SU-DHL-6 (cell line): ENCODE measurements around the gene TICAM1.
"Not testable (repeated sequence)": the region's sequence is repeated elsewhere in the genome, so short reads cannot be mapped to it uniquely, and the experiment has no call there.

Experiments
- H2AFZ ChIP-seq: fragments of 200-600 bp; sonication (generic); 2 replicates; pipeline ENCODE4 v1.6.1; 2014; ENCODE audit warnings: low read depth, mild to moderate bottlenecking, moderate library complexity, mixed read lengths, antibody characterized with exemption, low read length; ENCODE audit not compliant: severe bottlenecking
- H3F3A ChIP-seq: fragments of 200-600 bp; shearing (Covaris generic); 2 replicates; pipeline ENCODE4 v1.6.0; 2016; ENCODE audit warnings: antibody characterized with exemption, mild to moderate bottlenecking; ENCODE audit not compliant: insufficient read depth
- H3K27ac ChIP-seq: fragments of 200-600 bp; sonication (generic); 2 replicates; pipeline ENCODE4 v1.5.1; 2016; ENCODE audit warnings: low read depth, mild to moderate bottlenecking, low read length, moderate library complexity, mixed read lengths
- H3K27me3 ChIP-seq: fragments of 200-600 bp; sonication (generic), shearing (Covaris generic); 2 replicates; pipeline ENCODE4 v1.6.0; 2014; ENCODE audit warnings: mild to moderate bottlenecking, low read length
- H3K36me3 ChIP-seq: fragments of 200-600 bp; sonication (generic); 2 replicates; pipeline ENCODE4 v1.6.1; 2014; ENCODE audit warnings: mild to moderate bottlenecking, low read length, mixed read lengths
- H3K4me2 ChIP-seq: fragments of 300-600, 200-600 bp; shearing (Covaris generic), sonication (generic); 2 replicates; pipeline ENCODE4 v1.6.0; 2014; ENCODE audit warnings: low read length, low read depth, mild to moderate bottlenecking; ENCODE audit not compliant: poor library complexity, severe bottlenecking
- H3K4me3 ChIP-seq: fragments of 200-600 bp; sonication (generic); 2 replicates; pipeline ENCODE4 v1.5.1; 2014; ENCODE audit warnings: antibody characterized with exemption, low read length, mild to moderate bottlenecking, mixed read lengths; ENCODE audit not compliant: insufficient read depth, poor library complexity, severe bottlenecking
- H3K79me2 ChIP-seq: fragments of 200-600 bp; sonication (generic); 2 replicates; pipeline ENCODE4 v1.6.1; 2014; ENCODE audit warnings: mild to moderate bottlenecking, low read length, moderate library complexity; ENCODE audit not compliant: insufficient read depth
- H3K9ac ChIP-seq: fragments of 200-600 bp; sonication (generic); 2 replicates; pipeline ENCODE4 v1.7.0; 2014; ENCODE audit warnings: mild to moderate bottlenecking, low read length
- H3K9me2 ChIP-seq: fragments of 200-600 bp; sonication (generic); replicated peaks from 2 replicates; pipeline ENCODE4 v1.6.1; 2014; ENCODE audit warnings: low read length; ENCODE audit not compliant: insufficient read depth
- H3K9me3 ChIP-seq: fragments of 200-600 bp; sonication (generic); 2 replicates; pipeline ENCODE4 v1.6.1; 2014; ENCODE audit warnings: low read length, mixed read lengths; ENCODE audit not compliant: insufficient read depth
- H4K20me1 ChIP-seq: fragments of 200-600 bp; sonication (generic); 2 replicates; pipeline ENCODE4 v1.6.1; 2014; ENCODE audit warnings: low read depth, mild to moderate bottlenecking, antibody characterized with exemption, low read length, moderate library complexity, mixed read lengths
- CTCF ChIP-seq: fragments of 200-600 bp; sonication (generic); IDR thresholded peaks from one replicate; pipeline ENCODE4 v1.5.1; 2017; ENCODE audit warnings: antibody characterized with exemption, mild to moderate bottlenecking, low read length, moderate library complexity; ENCODE audit not compliant: insufficient read depth, poor library complexity, severe bottlenecking
- EZH2phosphoT487 ChIP-seq: fragments of 200-600 bp; sonication (generic), shearing (Covaris generic); conservative IDR thresholded peaks from 2 replicates; pipeline ENCODE4 v1.6.1; 2018; ENCODE audit warnings: mild to moderate bottlenecking, antibody characterized with exemption, low read length, moderate library complexity, mixed read lengths

TICAM1 gene

DNA sequence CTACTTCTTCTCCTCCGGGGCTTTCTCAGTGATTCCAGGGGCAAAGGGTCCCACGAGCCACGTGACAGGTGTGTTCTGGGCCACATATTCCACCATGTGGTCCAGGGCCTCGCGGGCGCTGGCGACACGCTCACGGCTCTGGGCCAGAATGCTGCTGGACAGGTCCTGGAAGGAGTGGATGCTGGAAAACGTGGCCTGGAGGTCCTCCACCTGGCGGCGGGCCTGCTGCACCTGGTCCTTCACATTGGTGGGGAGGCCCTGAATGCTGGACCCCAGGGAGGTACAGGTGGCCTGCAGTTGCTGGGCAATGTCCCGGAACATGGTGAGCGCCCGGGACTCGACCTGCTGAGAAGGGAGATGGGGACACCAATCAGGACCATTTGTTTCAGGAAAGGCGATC is 7.7 kb upstream of the TICAM1 start:
- Histone ChIP-seq H3K36me3 (no peaks in the 10 kb centered on the region), H3K4me2 (no peak overlapping the region), H3K27me3 (no peaks in the 10 kb centered on the region), H3K9me2 (no peaks in the 10 kb centered on the region), H2AFZ (no peak overlapping the region), H3K4me3 (no peak overlapping the region), H4K20me1 (no peaks in the 10 kb centered on the region), H3K79me2 (no peaks in the 10 kb centered on the region), H3K27ac (no peak overlapping the region), H3K9me3 (no peaks in the 10 kb centered on the region), H3F3A (no peaks in the 10 kb centered on the region), H3K9ac (no peak overlapping the region)
- TF ChIP-seq CTCF (no peak), EZH2phosphoT487 (no peak)

- no peaks in the 10 kb centered on the region for H3K36me3 ChIP-seq
- no peak overlapping the region for H3K27ac ChIP-seq
- H3K9me2 ChIP-seq: no peaks in the 10 kb centered on the region
- no peak overlapping the region for H2AFZ ChIP-seq
- TF ChIP-seq CTCF (no peak), EZH2phosphoT487 (no peak)
- H3F3A ChIP-seq: peaks cover 23% of the 10 kb centered on the region
- no peak overlapping the region for H3K4me2 ChIP-seq
- H3K27me3 ChIP-seq: no peaks in the 10 kb centered on the region
- H3K4me3 ChIP-seq: no peak overlapping the region
- no peaks in the 10 kb centered on the region for H4K20me1 ChIP-seq
- peaks cover 33% of the 10 kb centered on the region for H3K79me2 ChIP-seq
- no peak overlapping the region for H3K9ac ChIP-seq
- H3K9me3 ChIP-seq: no peaks in the 10 kb centered on the region
These were observed 1.3 kb upstream of the TICAM1 start for GRCh38 chr19:4832776-4833175.

DNA sequence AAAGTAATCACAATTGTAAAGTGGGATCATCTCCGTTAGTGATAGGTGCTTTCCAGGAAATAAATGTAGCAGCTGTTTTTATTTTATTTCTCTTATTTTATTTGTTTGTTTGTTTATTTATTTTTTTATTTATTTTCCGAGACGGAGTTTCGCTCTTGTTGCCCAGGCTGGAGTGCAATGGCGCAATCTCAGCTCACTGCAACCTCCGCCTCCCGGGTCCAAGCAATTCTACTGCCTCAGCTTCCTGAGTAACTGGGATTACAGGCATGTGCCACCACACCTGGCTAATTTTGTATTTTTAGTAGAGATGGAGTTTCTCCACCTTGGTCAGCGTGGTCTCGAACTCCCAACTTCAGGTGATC is 448 bp upstream of the TICAM1 start:
- peaks cover 36% of the 10 kb centered on the region for H3K79me2 ChIP-seq
- H3K27ac ChIP-seq: peak overlapping the region; percentile 76
- H3K9ac ChIP-seq: peak overlapping the region; percentile 69
- peaks cover 23% of the 10 kb centered on the region for H3F3A ChIP-seq
- H3K4me3 ChIP-seq: peak overlapping the region; percentile 73
- not testable (repeated sequence) for H4K20me1 ChIP-seq, H3K36me3 ChIP-seq, H3K27me3 ChIP-seq, H3K9me3 ChIP-seq, H3K9me2 ChIP-seq
- peak overlapping the region; percentile 70 for H3K4me2 ChIP-seq
- H2AFZ ChIP-seq: peak overlapping the region; percentile 90

GRCh38 chr19:4830768-4831265 is 695 bp downstream of the TICAM1 start:
- peak overlapping the region; percentile 69 for H3K9ac ChIP-seq
- H3K36me3 ChIP-seq: no peaks in the 10 kb centered on the region
- peaks cover 23% of the 10 kb centered on the region for H3F3A ChIP-seq
- H3K9me3 ChIP-seq: no peaks in the 10 kb centered on the region
- H3K27me3 ChIP-seq: no peaks in the 10 kb centered on the region
- peak overlapping the region; percentile 73 for H3K4me3 ChIP-seq
- no peaks in the 10 kb centered on the region for H3K9me2 ChIP-seq
- peak overlapping the region; percentile 70 for H3K4me2 ChIP-seq
- H3K79me2 ChIP-seq: peaks cover 42% of the 10 kb centered on the region
- TF ChIP-seq EZH2phosphoT487: no peak
- no peak for TF ChIP-seq CTCF
- peak overlapping the region; percentile 90 for H2AFZ ChIP-seq
- H4K20me1 ChIP-seq: no peaks in the 10 kb centered on the region
- H3K27ac ChIP-seq: peak overlapping the region; percentile 76
